GM12801 (cell line): ENCODE data around the gene CAV2.

Source experiments
- TF ChIP-seq, protein P1 (sequence below): IDR thresholded peaks from one replicate; pipeline ENCODE4 v1.5.1; 2011; ENCODE audit warnings: control low read depth; ENCODE audit not compliant: insufficient read length; ENCODE audit errors: extremely low read depth

CAV2 gene

DNA sequence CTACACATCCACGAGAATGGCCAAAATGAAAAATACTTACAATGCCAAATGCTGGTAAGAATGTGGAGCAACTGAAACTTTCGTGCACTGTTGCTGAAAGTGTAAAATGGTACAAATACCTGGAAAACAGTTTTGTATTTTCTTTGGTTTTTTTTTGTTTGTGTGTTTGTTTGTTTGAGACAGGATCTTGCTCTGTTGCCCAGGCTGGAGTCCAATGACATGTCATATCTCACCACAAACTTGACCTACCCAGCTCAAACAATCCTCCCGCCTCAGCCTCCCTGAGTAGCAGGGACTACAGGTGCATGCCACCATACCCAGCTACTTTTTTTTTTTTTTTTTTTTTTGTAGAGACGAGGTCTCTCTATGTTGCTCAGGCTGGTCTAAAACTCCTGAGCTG, 35.6 kb upstream of the CAV2 start:
- TF ChIP-seq, protein P1, sequence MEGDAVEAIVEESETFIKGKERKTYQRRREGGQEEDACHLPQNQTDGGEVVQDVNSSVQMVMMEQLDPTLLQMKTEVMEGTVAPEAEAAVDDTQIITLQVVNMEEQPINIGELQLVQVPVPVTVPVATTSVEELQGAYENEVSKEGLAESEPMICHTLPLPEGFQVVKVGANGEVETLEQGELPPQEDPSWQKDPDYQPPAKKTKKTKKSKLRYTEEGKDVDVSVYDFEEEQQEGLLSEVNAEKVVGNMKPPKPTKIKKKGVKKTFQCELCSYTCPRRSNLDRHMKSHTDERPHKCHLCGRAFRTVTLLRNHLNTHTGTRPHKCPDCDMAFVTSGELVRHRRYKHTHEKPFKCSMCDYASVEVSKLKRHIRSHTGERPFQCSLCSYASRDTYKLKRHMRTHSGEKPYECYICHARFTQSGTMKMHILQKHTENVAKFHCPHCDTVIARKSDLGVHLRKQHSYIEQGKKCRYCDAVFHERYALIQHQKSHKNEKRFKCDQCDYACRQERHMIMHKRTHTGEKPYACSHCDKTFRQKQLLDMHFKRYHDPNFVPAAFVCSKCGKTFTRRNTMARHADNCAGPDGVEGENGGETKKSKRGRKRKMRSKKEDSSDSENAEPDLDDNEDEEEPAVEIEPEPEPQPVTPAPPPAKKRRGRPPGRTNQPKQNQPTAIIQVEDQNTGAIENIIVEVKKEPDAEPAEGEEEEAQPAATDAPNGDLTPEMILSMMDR, result no peak

DNA sequence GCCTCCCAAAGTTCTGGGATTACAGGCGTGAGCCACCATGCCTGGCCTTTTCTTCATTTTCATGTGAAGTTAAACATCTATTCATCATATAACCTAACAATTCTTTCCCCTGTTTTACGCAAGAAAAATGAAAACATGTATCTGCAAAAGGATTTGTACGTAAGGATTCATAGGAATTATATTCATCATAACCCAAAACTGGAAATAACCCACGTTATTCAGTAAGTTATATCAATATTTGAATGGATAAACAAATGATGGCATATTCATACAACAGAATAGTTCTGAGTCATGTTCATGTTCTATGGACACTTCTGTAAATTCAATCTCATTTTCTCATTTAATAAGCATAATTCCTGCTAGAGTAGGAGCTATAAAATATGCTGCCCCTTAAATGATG, 35.2 kb upstream of the CAV2 start:
- TF ChIP-seq, protein P1, result no peak

DNA sequence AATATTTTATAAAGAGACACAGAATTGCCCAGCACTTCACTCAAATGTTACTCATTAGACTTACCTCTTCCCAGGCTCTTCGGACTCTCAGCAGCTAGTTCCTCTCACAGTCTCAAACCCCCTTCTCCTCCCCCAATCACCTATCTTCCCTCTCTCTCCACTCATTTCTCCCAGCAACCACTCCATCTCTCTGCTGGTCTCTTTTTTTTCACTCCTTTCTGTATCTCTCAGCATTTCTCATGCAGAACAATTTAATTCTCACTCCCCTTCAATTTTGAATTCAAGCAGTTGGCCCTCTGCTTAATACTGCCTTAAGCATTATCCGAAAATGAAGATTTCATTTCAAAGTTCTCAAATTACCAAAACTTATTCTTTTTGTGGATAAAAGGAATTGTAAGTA, 34.4 kb upstream of the CAV2 start:
- TF ChIP-seq, protein P1, result no peak

DNA sequence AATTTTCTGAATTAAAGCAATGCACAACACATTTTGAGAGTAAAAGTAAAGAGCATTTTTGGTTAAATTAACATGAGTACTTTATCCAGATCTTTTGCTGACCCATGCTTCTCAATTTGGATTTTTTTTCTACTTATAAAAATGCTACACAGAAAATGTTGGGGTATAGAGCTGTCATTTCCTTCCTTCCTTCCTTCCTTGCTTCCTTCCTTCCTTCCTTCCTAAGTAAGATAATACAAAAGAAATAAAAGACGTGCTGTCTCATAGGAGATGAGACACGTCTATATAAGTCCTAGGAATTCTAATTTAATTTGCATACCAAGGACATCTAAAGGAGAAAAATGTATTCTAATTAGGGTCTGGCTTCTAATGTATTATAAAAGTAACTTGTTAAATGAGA, 31.0 kb upstream of the CAV2 start:
- TF ChIP-seq, protein P1, result no peak

DNA sequence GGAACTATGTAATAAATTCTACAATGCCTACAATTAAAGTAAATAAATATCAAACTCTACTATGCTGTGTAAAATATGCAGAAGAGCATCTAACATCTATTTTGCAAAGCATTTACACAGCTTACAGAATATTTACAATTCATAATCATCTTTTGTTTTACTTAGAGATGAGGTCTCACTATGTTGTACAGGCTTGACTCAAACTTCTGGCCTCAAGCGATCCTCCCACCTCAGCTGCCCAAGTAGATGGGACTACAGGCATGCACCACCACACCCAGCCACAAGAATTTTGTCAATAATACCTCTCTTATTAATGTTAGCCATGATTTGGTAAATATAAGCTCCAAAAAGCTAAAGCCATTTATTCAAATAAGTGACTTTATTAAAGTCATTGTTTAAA, 21.9 kb upstream of the CAV2 start:
- TF ChIP-seq, protein P1, result no peak

DNA sequence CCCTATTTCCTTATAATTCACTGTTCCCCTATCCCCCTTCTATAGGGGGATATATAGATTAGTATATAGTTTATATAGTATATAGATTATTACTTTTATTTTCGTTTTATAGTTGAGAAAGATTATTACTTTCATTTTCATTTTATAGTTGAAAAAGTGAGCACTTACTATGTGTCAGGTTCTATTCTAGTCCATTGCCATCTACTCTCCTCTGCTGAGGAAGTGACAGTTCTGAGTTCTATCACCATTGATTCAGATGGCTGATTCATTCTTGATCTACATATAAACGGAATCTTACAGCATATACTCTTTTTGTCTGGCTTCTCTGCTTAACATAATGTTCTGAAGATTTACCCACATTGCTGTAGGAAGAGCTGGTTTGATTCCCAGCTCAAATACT, 20.7 kb upstream of the CAV2 start:
- TF ChIP-seq, protein P1, result no peak

- TF ChIP-seq, protein P1, result no peak
These were observed 16.1 kb upstream of the CAV2 start for GRCh38 chr7:116483271-116483942.

DNA sequence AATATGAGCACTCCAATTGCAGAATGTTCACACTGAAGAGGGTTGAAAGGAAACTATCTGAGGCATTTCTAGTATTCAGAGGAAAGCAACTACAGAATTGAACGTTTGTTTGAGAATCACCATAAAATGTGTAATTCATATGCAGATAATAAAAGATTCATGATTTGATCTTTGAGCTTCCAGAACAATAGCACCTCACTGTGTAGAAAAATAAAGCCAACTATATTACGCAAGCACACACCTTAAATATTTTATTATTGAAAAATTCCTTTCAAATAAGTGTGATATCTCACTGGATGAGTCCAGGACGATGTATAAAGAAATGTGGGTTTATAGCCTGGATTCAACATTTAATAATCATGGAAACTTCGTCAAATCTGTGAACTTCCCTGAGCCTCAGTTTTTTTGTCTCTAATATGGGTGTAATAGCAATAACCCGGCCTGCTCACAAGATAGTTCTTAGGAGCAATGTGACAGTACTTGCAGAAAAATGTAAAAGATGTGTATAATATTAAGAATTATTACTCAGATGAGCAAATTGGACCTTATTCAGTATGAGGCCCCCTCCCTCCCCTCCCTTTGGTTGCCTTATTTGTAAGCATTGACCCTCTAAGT, 11.5 kb upstream of the CAV2 start:
- TF ChIP-seq, protein P1, result no peak
